Gastrocnemius medialis (tissue), 4 donors: ENCODE measurements around the gene FALEC.

Experiments used
- CTCF ChIP-seq, 5 experiments: fragments of 450-650 bp in 3 of 5; fragments of 200-600 bp in 2 of 5; sonication (generic) in 2 of 5; IDR thresholded peaks in 4 of 5; conservative IDR thresholded peaks in 1 of 5; 1 replicate in 4 of 5; 2 replicates in 1 of 5; pipeline ENCODE4 v1.5.1; 2016 to 2019; ENCODE audit warnings: antibody characterized with exemption in 5 of 5, mild to moderate bottlenecking in 3 of 5, moderate library complexity in 3 of 5
- POLR2A ChIP-seq, 2 donors: fragments of 450-650 bp; IDR thresholded peaks; one replicate each; pipeline ENCODE4 v1.6.1; 2017; ENCODE audit warnings: antibody characterized with exemption in 2 of 2, mild to moderate bottlenecking in 2 of 2, moderate library complexity in 2 of 2

GRCh38 chr1:150560576-150561253, 45.2 kb downstream of the FALEC start:
- TF ChIP-seq POLR2A (IDR thresholded peaks at IDR 0.05) (no peak), CTCF (IDR thresholded peaks at IDR 0.05 in 4 of 5, conservative IDR thresholded peaks at IDR 0.05 in 1 of 5) (peak; percentile 91 to 93 (median 91))
